IMR-90 (cell line): ENCODE results near the gene SPACA6. TPM values are rescaled to one million over a fixed set of nuclear protein-coding genes. Genes with fewer than 3 reads are reported as not detected.

Source experiments
- ATAC-seq: fragments of 200-7000 bp; cut with Tn5 transposase; 2 replicates; pipeline ENCODE4 v1.9.1; 2020; ENCODE audit warnings: low read depth, mild to moderate bottlenecking, moderate library complexity
- BruUV-seq: library from RNA; stranded (reverse); fragments of 400-500 nt; replicated peaks from 2 replicates; lab custom pipeline; 2021; lab: Mats Ljungman, UMichigan
- CTCF ChIA-PET: fragments of 300-600 bp; formaldehyde crosslinking; extraction: SDS; loops from one replicate; lab custom pipeline; 2021; ENCODE audit warnings: antibody characterized with exemption; lab: Yijun Ruan, JAX
- POLR2A ChIA-PET: fragments of 300-600 bp; sonication (Branson Sonifier 250); formaldehyde crosslinking; loops from one replicate; lab custom pipeline; 2022; ENCODE audit warnings: antibody characterized with exemption; ENCODE audit not compliant: unreplicated experiment; lab: Charles Lee
- DNase-seq: peaks from one replicate; pipeline ENCODE4 v3.0.0; 2013
- H2AFZ ChIP-seq: replicated peaks from 2 replicates; pipeline ENCODE3; 2013; ENCODE audit warnings: low read length, mild to moderate bottlenecking; ENCODE audit not compliant: poor library complexity
- H2AK5ac ChIP-seq: 2 replicates; pipeline ENCODE4 v1.6.1; 2013; ENCODE audit warnings: low read depth, low read length, inconsistent platforms
- H2AK9ac ChIP-seq: replicated peaks from 2 replicates; pipeline ENCODE3; 2013; ENCODE audit warnings: mild to moderate bottlenecking, low read depth, low read length, moderate library complexity; ENCODE audit not compliant: poor library complexity
- H2BK120ac ChIP-seq: 2 replicates; pipeline ENCODE4 v1.6.1; 2013; ENCODE audit warnings: low read depth, low read length, inconsistent platforms
- H2BK15ac ChIP-seq: 3 replicates; pipeline ENCODE4 v1.6.1; 2013; ENCODE audit warnings: low read depth, low read length, inconsistent platforms
- H2BK20ac ChIP-seq: 2 replicates; pipeline ENCODE4 v1.6.1; 2013; ENCODE audit warnings: low read depth, mild to moderate bottlenecking, inconsistent platforms, low read length, moderate library complexity
- H2BK5ac ChIP-seq: 2 replicates; pipeline ENCODE4 v1.6.1; 2013; ENCODE audit warnings: mild to moderate bottlenecking, low read depth, low read length, inconsistent platforms; ENCODE audit not compliant: poor library complexity, severe bottlenecking
- H3K14ac ChIP-seq: replicated peaks from 2 replicates; pipeline ENCODE4 v1.6.1; 2013; ENCODE audit warnings: low read depth, low read length, inconsistent platforms
- H3K18ac ChIP-seq: 2 replicates; pipeline ENCODE4 v1.6.1; 2013; ENCODE audit warnings: low read depth, low read length, control low read depth
- H3K23ac ChIP-seq: 2 replicates; pipeline ENCODE4 v1.6.1; 2013; ENCODE audit warnings: low read depth, low read length, inconsistent platforms
- H3K27ac ChIP-seq: 2 replicates; pipeline ENCODE4 v1.5.1; 2013; ENCODE audit warnings: mild to moderate bottlenecking, control low read depth, low read length; ENCODE audit not compliant: insufficient read depth
- H3K27me3 ChIP-seq: 2 replicates; pipeline ENCODE4 v1.6.1; 2013; ENCODE audit warnings: low read length; ENCODE audit not compliant: control insufficient read depth, insufficient read depth
- H3K36me3 ChIP-seq: 2 replicates; pipeline ENCODE4 v1.6.1; 2013; ENCODE audit warnings: low read length, mixed read lengths; ENCODE audit not compliant: control insufficient read depth, insufficient read depth
- H3K4ac ChIP-seq: 2 replicates; pipeline ENCODE4 v1.6.1; 2013; ENCODE audit warnings: low read depth, low read length, inconsistent platforms
- H3K4me1 ChIP-seq: 2 replicates; pipeline ENCODE4 v1.6.1; 2013; ENCODE audit warnings: low read length, mixed read lengths; ENCODE audit not compliant: control insufficient read depth, insufficient read depth
- H3K4me2 ChIP-seq: 2 replicates; pipeline ENCODE4 v1.6.1; 2013; ENCODE audit warnings: low read depth, mild to moderate bottlenecking, control low read depth, low read length, moderate library complexity
- H3K4me3 ChIP-seq: 2 replicates; pipeline ENCODE4 v1.5.1; 2013; ENCODE audit warnings: low read depth, mild to moderate bottlenecking, control low read depth, low read length, moderate library complexity; ENCODE audit not compliant: insufficient read depth
- H3K56ac ChIP-seq: 2 replicates; pipeline ENCODE4 v1.6.1; 2013; ENCODE audit warnings: low read length, inconsistent platforms; ENCODE audit not compliant: insufficient read depth; ENCODE audit errors: extremely low read depth
- H3K79me1 ChIP-seq, 2 experiments: 2 replicates each; pipeline ENCODE4 v1.6.1; 2013; ENCODE audit warnings: low read length in 2 of 2, inconsistent platforms in 1 of 2, low read depth in 1 of 2
- H3K9ac ChIP-seq: 2 replicates; pipeline ENCODE4 v1.6.1; 2013; ENCODE audit warnings: low read depth, low read length, control low read depth
- H3K9me1 ChIP-seq: 2 replicates; pipeline ENCODE4 v1.6.1; 2013; ENCODE audit warnings: low read length, inconsistent platforms; ENCODE audit not compliant: insufficient read depth
- H3K9me3 ChIP-seq: 2 replicates; pipeline ENCODE4 v1.6.1; 2013; ENCODE audit warnings: low read length; ENCODE audit not compliant: control insufficient read depth, insufficient read depth
- H4K20me1 ChIP-seq: 2 replicates; pipeline ENCODE4 v1.6.1; 2013; ENCODE audit warnings: low read length, inconsistent platforms; ENCODE audit not compliant: insufficient read depth
- H4K5ac ChIP-seq: 2 replicates; pipeline ENCODE4 v1.6.1; 2013; ENCODE audit warnings: mild to moderate bottlenecking, low read depth, low read length, control low read depth
- H4K8ac ChIP-seq, 2 experiments: 2 replicates each; pipeline ENCODE4 v1.6.1; 2013; ENCODE audit warnings: low read depth in 2 of 2, low read length in 2 of 2, control low read depth in 1 of 2, inconsistent platforms in 1 of 2
- H4K91ac ChIP-seq: 2 replicates; pipeline ENCODE4 v1.6.1; 2013; ENCODE audit warnings: low read depth, low read length, inconsistent platforms; ENCODE audit not compliant: insufficient read depth
- CEBPB ChIP-seq: IDR thresholded peaks from 2 replicates; pipeline ENCODE4 v1.6.1; 2012; ENCODE audit warnings: low read depth, low read length, improper control_type of control experiment
- FOS ChIP-seq: fragments of 150-350 bp; IDR thresholded peaks from 2 replicates; pipeline ENCODE4 v1.6.1; 2016; ENCODE audit warnings: low read depth, low read length
- MAFK ChIP-seq: IDR thresholded peaks from 2 replicates; pipeline ENCODE4 v1.6.1; 2012; ENCODE audit warnings: low read depth, low read length, improper control_type of control experiment
- MXI1 ChIP-seq: IDR thresholded peaks from 2 replicates; pipeline ENCODE4 v1.6.1; 2012; ENCODE audit warnings: low read depth, mild to moderate bottlenecking, low read length, moderate library complexity, borderline replicate concordance
- RCOR1 ChIP-seq: IDR thresholded peaks from 2 replicates; pipeline ENCODE4 v1.6.1; 2012; ENCODE audit warnings: mild to moderate bottlenecking, low read length, improper control_type of control experiment; ENCODE audit not compliant: insufficient replicate concordance
- WGBS, 2 experiments: methylation state at CpG; one replicate each; pipeline versions ENCODE4 v1.1.5 to v1.1.7; 2013; ENCODE audit warnings: missing lambda C conversion rate in 2 of 2; ENCODE audit not compliant: insufficient read length in 1 of 2; ENCODE audit errors: extremely low coverage in 2 of 2; 5-methylcytosine and 5-hydroxymethylcytosine counted together
- dilution Hi-C: fragments of 300-500 bp; cut with HindIII; formaldehyde crosslinking; loops from one replicate; pipeline ENCODE4 v1.14.3; 2018; ENCODE audit warnings: low sequenced_read_pairs; ENCODE audit not compliant: unreplicated experiment
- in situ Hi-C: fragments of 300-500 bp; cut with MboI; formaldehyde crosslinking; loops from 3 replicates; pipeline ENCODE4 v1.14.3; 2019; ENCODE audit warnings: low sequenced_read_pairs, inconsistent platforms, mixed read lengths
- intact Hi-C: fragments of 100-400 bp; cut with micrococcal nuclease; formaldehyde crosslinking; loops from 2 replicates; pipeline ENCODE4 v1.10.0; 2022
- polyA plus RNA-seq, 3 experiments: library from polyadenylated mRNA; depleted of rRNA; stranded (reverse); fragments of >200 nt; gene quantifications; 2 replicates each; pipeline ENCODE4 v1.2.3, GENCODE V29; 2012; ENCODE audit warnings: low replicate concordance in 1 of 3
- total RNA-seq: library from RNA; depleted of rRNA; stranded (reverse); fragments of >200 nt; gene quantifications from 2 replicates; pipeline ENCODE4 v1.2.3, GENCODE V29; 2012
- TF ChIP-seq, protein P1 (sequence below): fragments of 150-350 bp; IDR thresholded peaks from 2 replicates; pipeline ENCODE4 v1.6.1; 2017; ENCODE audit warnings: mild to moderate bottlenecking, antibody characterized with exemption, low read length, low read depth
- TF ChIP-seq, protein P2 (sequence below): conservative IDR thresholded peaks from 2 replicates; pipeline ENCODE4 v1.5.1; 2012; ENCODE audit warnings: mild to moderate bottlenecking, low read depth, low read length, improper control_type of control experiment
- TF ChIP-seq, protein P3 (sequence below): fragments of 150-350 bp; IDR thresholded peaks from 2 replicates; pipeline ENCODE4 v1.6.1; 2016; ENCODE audit warnings: low read depth, mild to moderate bottlenecking, low read length, moderate library complexity, borderline replicate concordance

SPACA6 gene
- total and polyA plus RNA-seq, 2 of the 4 experiments (the other 2 are of a cell fraction): 1.3 to 13.6 TPM

DNA sequence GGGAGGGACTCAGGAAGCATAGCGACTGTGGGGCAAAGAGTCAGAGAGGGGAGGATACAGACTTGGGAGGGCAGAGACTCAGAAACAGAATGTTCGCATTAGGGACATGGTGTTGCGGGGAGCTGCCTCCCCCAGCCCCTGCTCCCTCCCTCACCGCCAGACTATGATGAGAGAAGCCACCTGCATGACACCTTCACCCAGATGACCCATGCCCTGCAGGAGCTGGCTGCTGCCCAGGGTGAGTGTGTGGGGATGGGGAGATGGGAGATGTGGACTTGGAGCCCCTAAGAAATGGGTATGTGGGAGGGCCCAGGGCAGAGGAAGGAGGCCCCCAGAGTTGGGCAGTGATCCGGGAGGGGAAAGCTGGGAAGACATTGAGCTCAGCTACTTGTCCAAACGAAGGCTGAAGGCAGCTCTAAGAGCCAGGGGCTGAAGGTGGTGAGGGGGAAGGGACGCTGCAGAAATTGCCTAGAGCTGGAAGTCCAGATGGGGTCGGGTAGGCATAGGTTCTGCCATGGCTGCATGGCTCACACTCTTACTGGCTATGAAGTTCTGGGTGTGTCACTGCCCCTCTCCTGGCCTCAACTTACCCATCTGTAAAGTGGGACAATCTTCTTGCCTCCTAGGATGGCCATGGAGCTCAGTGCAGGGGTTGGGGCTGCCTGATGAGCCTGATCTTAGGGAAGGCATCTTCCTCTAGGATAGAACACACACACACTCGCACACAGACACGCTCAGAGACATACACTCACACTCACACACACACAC, 1.4 kb downstream of the SPACA6 start:
- peaks cover 35 to 78% of the 10 kb centered on the region in 2 experiments for H3K79me1 ChIP-seq
- no peak overlapping the region for H2BK15ac ChIP-seq
- peaks cover 89% of the 10 kb centered on the region for H4K20me1 ChIP-seq
- H2BK120ac ChIP-seq: no peak overlapping the region
- no peak overlapping the region for H3K27ac ChIP-seq
- intact Hi-C loops (no loop called here), in situ Hi-C loops (no loop called here), dilution Hi-C loops (no loop called here)
- H3K9me3 ChIP-seq: no peaks in the 10 kb centered on the region
- no peaks in the 10 kb centered on the region for H3K27me3 ChIP-seq
- peaks cover 9% of the 10 kb centered on the region for H3K4me1 ChIP-seq
- no peak overlapping the region for H4K8ac ChIP-seq
- no peak overlapping the region for H3K23ac ChIP-seq
- no peak overlapping the region for H4K91ac ChIP-seq
- ChIA-PET POLR2A (no interaction called here), CTCF (no interaction called here)
- ATAC-seq (no peak), DNase-seq (no peak)
- H4K5ac ChIP-seq: no peak overlapping the region
- WGBS, 2 experiments: 93% methylated on average over 2 of the region's 10 CpGs; no CpG with 5 or more reads in 1 of the 2 experiments
- H2BK20ac ChIP-seq: no peak overlapping the region
- no peak overlapping the region for H2AK9ac ChIP-seq
- no peak overlapping the region for H3K14ac ChIP-seq
- H3K9me1 ChIP-seq: peaks cover 19% of the 10 kb centered on the region
- no peak overlapping the region for H2AFZ ChIP-seq
- TF ChIP-seq RCOR1 (no peak), MAFK (no peak), MXI1 (no peak), CEBPB (no peak), FOS (no peak)
- TF ChIP-seq, protein P1, sequence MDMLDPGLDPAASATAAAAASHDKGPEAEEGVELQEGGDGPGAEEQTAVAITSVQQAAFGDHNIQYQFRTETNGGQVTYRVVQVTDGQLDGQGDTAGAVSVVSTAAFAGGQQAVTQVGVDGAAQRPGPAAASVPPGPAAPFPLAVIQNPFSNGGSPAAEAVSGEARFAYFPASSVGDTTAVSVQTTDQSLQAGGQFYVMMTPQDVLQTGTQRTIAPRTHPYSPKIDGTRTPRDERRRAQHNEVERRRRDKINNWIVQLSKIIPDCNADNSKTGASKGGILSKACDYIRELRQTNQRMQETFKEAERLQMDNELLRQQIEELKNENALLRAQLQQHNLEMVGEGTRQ: no peak
- TF ChIP-seq, protein P2, sequence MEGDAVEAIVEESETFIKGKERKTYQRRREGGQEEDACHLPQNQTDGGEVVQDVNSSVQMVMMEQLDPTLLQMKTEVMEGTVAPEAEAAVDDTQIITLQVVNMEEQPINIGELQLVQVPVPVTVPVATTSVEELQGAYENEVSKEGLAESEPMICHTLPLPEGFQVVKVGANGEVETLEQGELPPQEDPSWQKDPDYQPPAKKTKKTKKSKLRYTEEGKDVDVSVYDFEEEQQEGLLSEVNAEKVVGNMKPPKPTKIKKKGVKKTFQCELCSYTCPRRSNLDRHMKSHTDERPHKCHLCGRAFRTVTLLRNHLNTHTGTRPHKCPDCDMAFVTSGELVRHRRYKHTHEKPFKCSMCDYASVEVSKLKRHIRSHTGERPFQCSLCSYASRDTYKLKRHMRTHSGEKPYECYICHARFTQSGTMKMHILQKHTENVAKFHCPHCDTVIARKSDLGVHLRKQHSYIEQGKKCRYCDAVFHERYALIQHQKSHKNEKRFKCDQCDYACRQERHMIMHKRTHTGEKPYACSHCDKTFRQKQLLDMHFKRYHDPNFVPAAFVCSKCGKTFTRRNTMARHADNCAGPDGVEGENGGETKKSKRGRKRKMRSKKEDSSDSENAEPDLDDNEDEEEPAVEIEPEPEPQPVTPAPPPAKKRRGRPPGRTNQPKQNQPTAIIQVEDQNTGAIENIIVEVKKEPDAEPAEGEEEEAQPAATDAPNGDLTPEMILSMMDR: no peak
- TF ChIP-seq, protein P3, sequence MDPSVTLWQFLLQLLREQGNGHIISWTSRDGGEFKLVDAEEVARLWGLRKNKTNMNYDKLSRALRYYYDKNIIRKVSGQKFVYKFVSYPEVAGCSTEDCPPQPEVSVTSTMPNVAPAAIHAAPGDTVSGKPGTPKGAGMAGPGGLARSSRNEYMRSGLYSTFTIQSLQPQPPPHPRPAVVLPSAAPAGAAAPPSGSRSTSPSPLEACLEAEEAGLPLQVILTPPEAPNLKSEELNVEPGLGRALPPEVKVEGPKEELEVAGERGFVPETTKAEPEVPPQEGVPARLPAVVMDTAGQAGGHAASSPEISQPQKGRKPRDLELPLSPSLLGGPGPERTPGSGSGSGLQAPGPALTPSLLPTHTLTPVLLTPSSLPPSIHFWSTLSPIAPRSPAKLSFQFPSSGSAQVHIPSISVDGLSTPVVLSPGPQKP: no peak
- no peak overlapping the region for H3K4me2 ChIP-seq
- no peak overlapping the region for H3K4ac ChIP-seq
- no peak overlapping the region for H2AK5ac ChIP-seq
- H3K18ac ChIP-seq: no peak overlapping the region
- no peak overlapping the region for H2BK5ac ChIP-seq
- H3K56ac ChIP-seq: no peak overlapping the region
- no TSS peak for BruUV-seq
- H3K9ac ChIP-seq: no peak overlapping the region
- H3K36me3 ChIP-seq: peaks cover 63% of the 10 kb centered on the region
- H3K4me3 ChIP-seq: no peak overlapping the region
